ENCODE data around the gene GATA3. TPM values are rescaled to one million over a fixed set of nuclear protein-coding genes. Genes with fewer than 3 reads are reported as not detected.

Gene GATA3
- polyA plus RNA-seq, 1 donor from 2014 or later = not detected

DNA sequence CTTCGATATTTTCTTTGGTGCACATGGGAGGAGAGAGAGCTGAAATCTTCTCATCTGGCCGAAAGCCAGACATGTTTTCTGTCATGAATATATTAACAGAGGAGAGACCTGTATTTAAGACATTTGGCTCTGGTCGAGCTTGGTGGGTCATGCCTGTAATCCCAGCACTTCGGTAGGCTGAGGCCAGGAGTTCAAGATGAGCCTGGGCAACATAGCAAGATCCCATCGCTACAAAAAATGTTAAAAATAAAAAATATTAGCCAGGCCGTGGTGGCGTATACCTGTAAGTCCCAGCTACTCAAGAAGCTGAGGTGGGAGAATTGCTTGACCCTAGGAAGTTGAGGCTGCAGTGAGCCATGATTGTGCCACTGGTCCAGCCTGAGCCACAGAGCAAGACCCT is 21.9 kb upstream of the GATA3 start:
- H3K27me3 ChIP-seq (ENCODE audit: insufficient read depth, low read depth, low read length) = peaks cover 70% of the 10 kb centered on the region
- no peaks in the 10 kb centered on the region for H4K20me1 ChIP-seq (ENCODE audit: insufficient read depth)
- H2AFZ ChIP-seq (ENCODE audit: low read depth, low read length) = no peak overlapping the region

DNA sequence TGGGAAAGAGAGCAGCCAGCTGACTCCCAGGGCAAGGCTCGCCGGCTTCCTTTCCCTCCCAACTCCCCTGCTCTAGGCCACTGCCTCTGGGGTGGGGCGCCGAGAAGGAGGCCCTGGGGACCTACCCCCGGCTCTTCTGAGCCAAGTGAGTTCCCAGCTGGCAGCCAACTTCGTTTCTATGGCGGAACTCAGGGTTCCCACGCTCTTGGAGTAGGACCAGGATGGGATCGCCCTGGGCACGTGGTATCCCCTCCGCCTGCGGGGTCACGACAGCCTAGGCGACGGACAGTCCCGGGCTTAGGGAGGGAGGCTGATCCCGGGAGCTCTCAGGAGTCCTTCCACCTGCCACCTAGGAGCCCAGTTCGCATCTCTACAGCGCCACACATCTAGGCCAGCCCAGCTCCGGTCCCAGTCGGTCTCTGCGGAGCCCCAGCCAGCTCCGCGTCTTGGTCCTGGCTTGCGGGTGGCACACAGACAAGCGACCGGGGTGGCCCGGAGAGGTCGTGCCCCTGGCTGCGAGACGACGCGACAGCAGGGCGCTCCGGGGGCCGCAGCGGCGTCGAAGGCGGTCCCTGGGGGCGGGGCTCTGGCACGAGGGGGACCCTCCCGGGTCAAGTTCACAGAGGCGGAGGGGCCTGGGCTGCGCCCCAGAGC is 20.5 kb upstream of the GATA3 start:
- H4K20me1 ChIP-seq (ENCODE audit: insufficient read depth) = no peaks in the 10 kb centered on the region
- H3K79me2 ChIP-seq (replicated peaks; ENCODE audit: insufficient read depth, low read length) = no peaks in the 10 kb centered on the region
- peaks cover 83% of the 10 kb centered on the region for H3K27me3 ChIP-seq (ENCODE audit: insufficient read depth, low read depth, low read length)
- no peak overlapping the region for H2AFZ ChIP-seq (ENCODE audit: low read depth, low read length)
- H3K27ac ChIP-seq (ENCODE audit: low read length) = no peak overlapping the region
- H3K9me3 ChIP-seq (ENCODE audit: low read length) = no peaks in the 10 kb centered on the region
- H3K9me2 ChIP-seq (ENCODE audit: insufficient read depth, low read length) = no peaks in the 10 kb centered on the region
- H3K36me3 ChIP-seq (ENCODE audit: insufficient read depth, low read length) = no peaks in the 10 kb centered on the region
- H3K4me3 ChIP-seq (ENCODE audit: low read length) = peak overlapping the region; percentile 60
- no peak overlapping the region for H3K4me2 ChIP-seq (ENCODE audit: low read length)
- no peaks in the 10 kb centered on the region for H3F3A ChIP-seq (ENCODE audit: insufficient read depth, low read length, poor library complexity, severe bottlenecking)
- TF ChIP-seq SMC3 (conservative IDR thresholded peaks at IDR 0.05; ENCODE audit: poor library complexity) (no peak), POLR2AphosphoS5 (IDR thresholded peaks at IDR 0.05) (no peak), EP300 (conservative IDR thresholded peaks at IDR 0.05; ENCODE audit: poor library complexity, severe bottlenecking) (no peak), RAD21 (conservative IDR thresholded peaks at IDR 0.05) (no peak), TAF1 (IDR thresholded peaks at IDR 0.05; ENCODE audit: low read depth) (no peak), EZH2 (IDR thresholded peaks at IDR 0.05; ENCODE audit: borderline replicate concordance, insufficient read depth, low read length, poor library complexity, severe bottlenecking) (no peak), MXI1 (conservative IDR thresholded peaks at IDR 0.05; ENCODE audit: poor library complexity, severe bottlenecking) (no peak)
- TF ChIP-seq, protein P1, sequence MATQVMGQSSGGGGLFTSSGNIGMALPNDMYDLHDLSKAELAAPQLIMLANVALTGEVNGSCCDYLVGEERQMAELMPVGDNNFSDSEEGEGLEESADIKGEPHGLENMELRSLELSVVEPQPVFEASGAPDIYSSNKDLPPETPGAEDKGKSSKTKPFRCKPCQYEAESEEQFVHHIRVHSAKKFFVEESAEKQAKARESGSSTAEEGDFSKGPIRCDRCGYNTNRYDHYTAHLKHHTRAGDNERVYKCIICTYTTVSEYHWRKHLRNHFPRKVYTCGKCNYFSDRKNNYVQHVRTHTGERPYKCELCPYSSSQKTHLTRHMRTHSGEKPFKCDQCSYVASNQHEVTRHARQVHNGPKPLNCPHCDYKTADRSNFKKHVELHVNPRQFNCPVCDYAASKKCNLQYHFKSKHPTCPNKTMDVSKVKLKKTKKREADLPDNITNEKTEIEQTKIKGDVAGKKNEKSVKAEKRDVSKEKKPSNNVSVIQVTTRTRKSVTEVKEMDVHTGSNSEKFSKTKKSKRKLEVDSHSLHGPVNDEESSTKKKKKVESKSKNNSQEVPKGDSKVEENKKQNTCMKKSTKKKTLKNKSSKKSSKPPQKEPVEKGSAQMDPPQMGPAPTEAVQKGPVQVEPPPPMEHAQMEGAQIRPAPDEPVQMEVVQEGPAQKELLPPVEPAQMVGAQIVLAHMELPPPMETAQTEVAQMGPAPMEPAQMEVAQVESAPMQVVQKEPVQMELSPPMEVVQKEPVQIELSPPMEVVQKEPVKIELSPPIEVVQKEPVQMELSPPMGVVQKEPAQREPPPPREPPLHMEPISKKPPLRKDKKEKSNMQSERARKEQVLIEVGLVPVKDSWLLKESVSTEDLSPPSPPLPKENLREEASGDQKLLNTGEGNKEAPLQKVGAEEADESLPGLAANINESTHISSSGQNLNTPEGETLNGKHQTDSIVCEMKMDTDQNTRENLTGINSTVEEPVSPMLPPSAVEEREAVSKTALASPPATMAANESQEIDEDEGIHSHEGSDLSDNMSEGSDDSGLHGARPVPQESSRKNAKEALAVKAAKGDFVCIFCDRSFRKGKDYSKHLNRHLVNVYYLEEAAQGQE (IDR thresholded peaks at IDR 0.05; ENCODE audit: borderline replicate concordance) = no peak
- TF ChIP-seq, protein P2, sequence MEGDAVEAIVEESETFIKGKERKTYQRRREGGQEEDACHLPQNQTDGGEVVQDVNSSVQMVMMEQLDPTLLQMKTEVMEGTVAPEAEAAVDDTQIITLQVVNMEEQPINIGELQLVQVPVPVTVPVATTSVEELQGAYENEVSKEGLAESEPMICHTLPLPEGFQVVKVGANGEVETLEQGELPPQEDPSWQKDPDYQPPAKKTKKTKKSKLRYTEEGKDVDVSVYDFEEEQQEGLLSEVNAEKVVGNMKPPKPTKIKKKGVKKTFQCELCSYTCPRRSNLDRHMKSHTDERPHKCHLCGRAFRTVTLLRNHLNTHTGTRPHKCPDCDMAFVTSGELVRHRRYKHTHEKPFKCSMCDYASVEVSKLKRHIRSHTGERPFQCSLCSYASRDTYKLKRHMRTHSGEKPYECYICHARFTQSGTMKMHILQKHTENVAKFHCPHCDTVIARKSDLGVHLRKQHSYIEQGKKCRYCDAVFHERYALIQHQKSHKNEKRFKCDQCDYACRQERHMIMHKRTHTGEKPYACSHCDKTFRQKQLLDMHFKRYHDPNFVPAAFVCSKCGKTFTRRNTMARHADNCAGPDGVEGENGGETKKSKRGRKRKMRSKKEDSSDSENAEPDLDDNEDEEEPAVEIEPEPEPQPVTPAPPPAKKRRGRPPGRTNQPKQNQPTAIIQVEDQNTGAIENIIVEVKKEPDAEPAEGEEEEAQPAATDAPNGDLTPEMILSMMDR (IDR thresholded peaks at IDR 0.05; ENCODE audit: poor library complexity, severe bottlenecking) = no peak
- no peak overlapping the region for H3K9ac ChIP-seq (ENCODE audit: low read length)

More for the DNA sequence above, 21.9 kb upstream of the GATA3 start:
- H3K9ac ChIP-seq (ENCODE audit: low read length) = no peak overlapping the region
- no peaks in the 10 kb centered on the region for H3K36me3 ChIP-seq (ENCODE audit: insufficient read depth, low read length)
- no peak overlapping the region for H3K27ac ChIP-seq (ENCODE audit: low read length)
- H3K4me2 ChIP-seq (ENCODE audit: low read length) = no peak overlapping the region
- no peak for TF ChIP-seq EZH2 (IDR thresholded peaks at IDR 0.05; ENCODE audit: borderline replicate concordance, insufficient read depth, low read length, poor library complexity, severe bottlenecking)
- TF ChIP-seq MXI1 (conservative IDR thresholded peaks at IDR 0.05; ENCODE audit: poor library complexity, severe bottlenecking) = no peak
- no peak for TF ChIP-seq SMC3 (conservative IDR thresholded peaks at IDR 0.05; ENCODE audit: poor library complexity)
- TF ChIP-seq RAD21 (conservative IDR thresholded peaks at IDR 0.05) = no peak
- TF ChIP-seq, protein P2 (IDR thresholded peaks at IDR 0.05; ENCODE audit: poor library complexity, severe bottlenecking) = no peak
- no peaks in the 10 kb centered on the region for H3K79me2 ChIP-seq (replicated peaks; ENCODE audit: insufficient read depth, low read length)
- no peaks in the 10 kb centered on the region for H3K9me3 ChIP-seq (ENCODE audit: low read length)
- H3F3A ChIP-seq (ENCODE audit: insufficient read depth, low read length, poor library complexity, severe bottlenecking) = no peaks in the 10 kb centered on the region
- H3K4me3 ChIP-seq (ENCODE audit: low read length) = no peak overlapping the region
- no peaks in the 10 kb centered on the region for H3K9me2 ChIP-seq (ENCODE audit: insufficient read depth, low read length)

Measured in neural cell (in vitro differentiated cells).